Neutrophil (primary cell): ENCODE measurements around the gene EVX2.

Experiments
- H3K27ac ChIP-seq: fragments of 200-600 bp; sonication (generic); 2 replicates; pipeline ENCODE4 v1.5.1; 2016; ENCODE audit warnings: mild to moderate bottlenecking, moderate library complexity
- H3K27me3 ChIP-seq: fragments of 200-600 bp; sonication (generic); 2 replicates; pipeline ENCODE4 v1.6.0; 2016; ENCODE audit warnings: mild to moderate bottlenecking
- H3K36me3 ChIP-seq: fragments of 200-600 bp; sonication (generic); 2 replicates; pipeline ENCODE4 v1.5.1; 2017
- H3K4me1 ChIP-seq, 2 experiments: fragments of 200-600 bp in 1 of 2; sonication (generic) in 1 of 2; 1 replicate in 1 of 2; 2 replicates in 1 of 2; pipeline versions ENCODE4 v1.5.1 to v1.6.1; 2013 to 2016; ENCODE audit warnings: low read depth in 1 of 2, low read length in 1 of 2, mild to moderate bottlenecking in 1 of 2, moderate library complexity in 1 of 2; ENCODE audit not compliant: control insufficient read depth in 1 of 2, insufficient read depth in 1 of 2
- H3K4me3 ChIP-seq, 2 experiments: fragments of 200-600 bp in 1 of 2; sonication (generic) in 1 of 2; 1 replicate in 1 of 2; 2 replicates in 1 of 2; pipeline ENCODE4 v1.5.1; 2013 to 2016; ENCODE audit warnings: low read depth in 1 of 2, low read length in 1 of 2, mild to moderate bottlenecking in 1 of 2, moderate library complexity in 1 of 2
- H3K9me3 ChIP-seq: fragments of 200-600 bp; sonication (generic); 2 replicates; pipeline ENCODE4 v1.5.1; 2016
- CTCF ChIP-seq: fragments of 200-600 bp; sonication (generic); IDR thresholded peaks from 2 replicates; pipeline ENCODE4 v1.5.1; 2016; ENCODE audit warnings: antibody characterized with exemption

Gene EVX2

GRCh38 chr2:176066645-176067588 lies 16.8 kb downstream of the EVX2 start:
- no peak for TF ChIP-seq CTCF
- no peaks in the 10 kb centered on the region for H3K9me3 ChIP-seq
- H3K27ac ChIP-seq, result no peak overlapping the region
- H3K36me3 ChIP-seq, result no peaks in the 10 kb centered on the region
- peak overlapping the region in 1 of 2 experiments; percentile 4 for H3K4me3 ChIP-seq
- peaks cover 100% of the 10 kb centered on the region for H3K27me3 ChIP-seq
- peaks cover 20 to 24% of the 10 kb centered on the region in 2 experiments for H3K4me1 ChIP-seq

DNA sequence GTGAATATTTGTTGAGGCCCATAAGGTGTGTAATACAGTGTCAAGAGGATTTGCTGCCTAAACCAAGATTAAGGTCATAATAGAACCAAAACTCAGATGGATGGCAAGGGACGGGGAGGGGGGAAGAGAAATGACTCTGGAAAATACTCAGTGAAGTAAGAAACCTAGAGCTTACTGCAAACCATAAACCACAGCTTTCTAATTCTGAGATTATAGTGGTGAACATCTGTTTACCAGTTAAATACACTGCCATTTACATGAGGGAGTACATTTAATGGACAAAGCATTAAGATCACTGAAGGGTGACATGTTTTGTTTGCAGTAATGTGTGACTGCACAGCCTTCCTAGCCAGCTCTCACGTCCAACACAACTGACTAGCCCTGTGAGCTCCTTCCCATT lies 19.8 kb downstream of the EVX2 start:
- Histone ChIP-seq H3K9me3 (no peaks in the 10 kb centered on the region), H3K4me1 (peaks cover 20% of the 10 kb centered on the region in 2 experiments), H3K27me3 (peaks cover 100% of the 10 kb centered on the region), H3K36me3 (no peaks in the 10 kb centered on the region), H3K4me3 (no peak overlapping the region), H3K27ac (no peak overlapping the region)
- no peak for TF ChIP-seq CTCF

DNA sequence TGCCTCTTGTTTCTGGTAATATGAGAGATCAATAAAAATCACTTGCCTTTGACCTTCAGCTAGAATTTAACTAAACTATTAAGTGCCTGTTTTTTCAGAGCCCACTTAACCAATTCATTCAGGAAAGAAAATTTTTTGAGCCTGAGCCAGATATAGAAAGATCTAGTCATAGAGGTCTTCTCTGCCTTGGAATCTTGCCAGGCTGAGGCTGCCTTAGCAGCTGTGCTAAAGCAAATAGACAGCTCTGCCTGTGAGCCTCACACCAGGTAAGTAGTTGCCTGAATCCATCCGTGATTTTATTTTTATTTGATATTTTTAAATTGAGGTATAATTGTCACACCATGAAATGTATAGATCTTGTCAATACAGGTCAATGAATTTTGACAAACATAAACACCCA lies 27.4 kb downstream of the EVX2 start:
- Histone ChIP-seq H3K36me3 (no peaks in the 10 kb centered on the region), H3K4me1 (no peaks in the 10 kb centered on the region), H3K27ac (no peak overlapping the region), H3K9me3 (no peaks in the 10 kb centered on the region), H3K27me3 (peaks cover 100% of the 10 kb centered on the region), H3K4me3 (no peak overlapping the region)
- TF ChIP-seq CTCF, result no peak

DNA sequence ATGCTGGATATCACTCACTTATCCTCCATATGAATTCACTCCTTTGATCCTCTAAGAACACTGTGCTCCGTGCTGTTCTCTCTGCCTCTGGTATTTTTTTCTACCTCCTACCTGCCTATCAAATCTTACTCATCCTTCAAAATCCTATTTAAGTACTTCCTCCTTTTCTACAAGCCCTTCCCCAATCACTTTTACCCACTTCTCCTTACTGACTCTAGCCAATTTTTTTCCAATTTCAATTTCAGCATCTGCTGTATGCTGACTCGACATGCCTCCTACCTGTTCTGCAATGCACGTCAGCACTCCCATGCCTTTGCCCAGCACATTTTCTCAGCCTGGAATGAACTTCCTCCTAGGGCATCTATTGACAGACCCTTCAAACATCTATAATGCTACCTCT lies 44.4 kb downstream of the EVX2 start:
- TF ChIP-seq CTCF, result no peak
- Histone ChIP-seq H3K27ac (no peak overlapping the region), H3K9me3 (no peaks in the 10 kb centered on the region), H3K4me1 (no peaks in the 10 kb centered on the region), H3K27me3 (peaks cover 91% of the 10 kb centered on the region), H3K4me3 (no peak overlapping the region), H3K36me3 (no peaks in the 10 kb centered on the region)

DNA sequence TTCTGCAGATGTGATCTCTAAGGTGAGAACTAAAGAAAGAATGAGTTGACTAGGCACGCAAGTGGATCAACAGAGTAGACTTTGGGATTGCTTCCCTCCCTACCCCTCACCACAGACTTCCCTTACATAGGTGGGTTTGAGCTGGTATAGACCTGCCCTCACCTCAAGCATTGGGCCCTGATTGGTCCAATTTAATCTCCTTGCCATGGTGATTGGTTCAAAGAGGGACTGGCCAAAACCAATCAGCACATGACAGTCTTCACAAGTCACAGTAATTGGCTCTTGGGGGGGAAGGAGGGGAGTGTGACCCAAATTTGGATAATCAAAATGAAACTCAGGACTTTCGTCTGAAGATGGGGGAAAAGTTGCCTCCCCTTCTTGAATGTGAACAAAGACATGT lies 45.1 kb downstream of the EVX2 start:
- Histone ChIP-seq H3K27ac (no peak overlapping the region), H3K27me3 (peaks cover 96% of the 10 kb centered on the region), H3K36me3 (no peaks in the 10 kb centered on the region), H3K4me3 (no peak overlapping the region), H3K9me3 (no peaks in the 10 kb centered on the region), H3K4me1 (no peaks in the 10 kb centered on the region)
- TF ChIP-seq CTCF, result no peak
